Subcutaneous abdominal adipose tissue (tissue), 5 donors: Measurements from ENCODE around the gene THSD7A.

Source experiments
- H3K27ac ChIP-seq: one replicate; pipeline ENCODE4 v1.7.0; 2013; ENCODE audit warnings: low read depth, mild to moderate bottlenecking, inconsistent platforms, low read length, moderate library complexity
- H3K27me3 ChIP-seq, 5 donors: one replicate each; pipeline ENCODE4 v1.7.0; 2013; ENCODE audit warnings: low read length in 5 of 5, inconsistent platforms in 1 of 5; ENCODE audit not compliant: control insufficient read depth in 5 of 5, insufficient read depth in 4 of 5
- H3K36me3 ChIP-seq, 5 donors: one replicate each; pipeline ENCODE4 v1.7.0; 2013; ENCODE audit warnings: low read length in 5 of 5; ENCODE audit not compliant: control insufficient read depth in 5 of 5, insufficient read depth in 5 of 5
- H3K4me1 ChIP-seq, 5 donors: one replicate each; pipeline ENCODE4 v1.7.0; 2013; ENCODE audit warnings: low read length in 5 of 5, mild to moderate bottlenecking in 3 of 5, moderate library complexity in 1 of 5; ENCODE audit not compliant: control insufficient read depth in 5 of 5, insufficient read depth in 5 of 5
- H3K4me3 ChIP-seq, 5 donors: one replicate each; pipeline ENCODE4 v1.7.0; 2013; ENCODE audit warnings: low read length in 5 of 5, low read depth in 1 of 5
- H3K9ac ChIP-seq, 5 donors: one replicate each; pipeline ENCODE4 v1.7.0; 2013; ENCODE audit warnings: low read length in 5 of 5, mild to moderate bottlenecking in 4 of 5, moderate library complexity in 3 of 5
- H3K9me3 ChIP-seq, 5 donors: one replicate each; pipeline ENCODE4 v1.7.0; 2013; ENCODE audit warnings: low read length in 5 of 5; ENCODE audit not compliant: control insufficient read depth in 5 of 5
- donor health status: healthy.
- donor health status: healthy.
- donor health status: healthy.
- donor health status: healthy.
- donor health status: healthy.

Gene THSD7A

DNA sequence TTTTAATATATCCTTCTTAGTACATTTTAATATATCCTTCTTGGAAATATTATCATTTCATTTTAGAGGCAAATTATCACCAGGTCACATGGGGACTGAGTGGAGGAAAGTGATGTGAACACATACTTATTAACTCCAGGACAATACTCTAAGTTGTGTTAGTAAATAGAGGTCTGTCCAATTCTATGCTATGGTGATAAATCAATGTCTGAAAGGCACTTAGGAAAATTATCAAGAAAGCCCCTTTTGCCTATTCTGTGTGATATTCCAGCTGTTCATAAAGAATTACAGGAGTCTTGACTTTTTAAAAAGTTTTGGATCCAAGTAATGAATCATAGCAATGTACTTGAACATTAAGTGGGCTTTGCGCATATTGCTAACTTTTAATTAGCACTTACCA is 88.5 kb downstream of the THSD7A start:
- Histone ChIP-seq H3K36me3 (no peaks in the 10 kb centered on the region), H3K27me3 (no peaks in the 10 kb centered on the region), H3K9ac (no peak overlapping the region), H3K27ac (no peak overlapping the region), H3K4me1 (peaks cover 0 to 5% (median 0%) of the 10 kb centered on the region in 5 donors), H3K4me3 (no peak overlapping the region), H3K9me3 (no peaks in the 10 kb centered on the region)

DNA sequence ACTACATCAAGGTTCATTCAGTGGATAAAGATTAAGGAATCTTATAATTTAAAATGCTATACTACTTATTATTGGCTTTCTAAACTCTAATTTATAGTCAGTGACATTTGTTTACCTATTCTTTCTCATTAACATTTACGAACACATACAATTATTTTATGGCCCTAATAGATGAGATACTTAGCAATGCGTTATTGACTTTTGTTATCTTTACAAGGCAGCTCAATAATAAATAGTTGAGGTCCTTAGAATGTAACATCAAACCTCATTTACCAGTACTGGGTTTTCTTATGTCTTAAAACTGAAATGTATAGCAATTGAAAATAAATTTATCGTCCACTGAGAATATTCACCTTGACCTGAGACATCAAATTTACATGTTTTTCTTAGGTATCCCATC is 89.0 kb downstream of the THSD7A start:
- Histone ChIP-seq H3K9me3 (no peaks in the 10 kb centered on the region), H3K27me3 (no peaks in the 10 kb centered on the region), H3K9ac (no peak overlapping the region), H3K4me1 (peaks cover 0 to 5% (median 0%) of the 10 kb centered on the region in 5 donors), H3K36me3 (no peaks in the 10 kb centered on the region), H3K27ac (no peak overlapping the region), H3K4me3 (no peak overlapping the region)

DNA sequence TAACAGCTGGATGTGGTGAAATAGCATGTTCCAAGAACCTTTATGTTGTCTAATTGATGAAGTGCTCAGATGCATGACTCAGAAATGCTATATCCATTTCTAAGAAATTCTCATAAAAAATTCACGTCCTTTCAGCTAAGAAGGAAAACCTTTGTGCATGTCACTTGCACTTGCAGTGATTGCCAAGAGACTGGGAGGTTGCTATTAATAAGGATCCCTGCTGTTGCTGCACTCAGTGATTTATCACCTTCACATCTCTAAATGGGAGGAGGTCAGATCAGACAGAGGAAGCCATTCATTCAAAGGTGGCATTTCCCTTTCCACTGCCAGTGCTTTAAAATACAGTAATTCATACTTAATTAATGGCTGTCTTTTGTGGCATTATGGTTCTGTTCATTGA is 89.5 kb downstream of the THSD7A start:
- no peak overlapping the region for H3K9ac ChIP-seq
- no peaks in the 10 kb centered on the region for H3K27me3 ChIP-seq
- no peaks in the 10 kb centered on the region for H3K9me3 ChIP-seq
- H3K36me3 ChIP-seq: no peaks in the 10 kb centered on the region
- H3K27ac ChIP-seq: no peak overlapping the region
- peaks cover 0 to 5% (median 0%) of the 10 kb centered on the region in 5 donors for H3K4me1 ChIP-seq
- no peak overlapping the region for H3K4me3 ChIP-seq

DNA sequence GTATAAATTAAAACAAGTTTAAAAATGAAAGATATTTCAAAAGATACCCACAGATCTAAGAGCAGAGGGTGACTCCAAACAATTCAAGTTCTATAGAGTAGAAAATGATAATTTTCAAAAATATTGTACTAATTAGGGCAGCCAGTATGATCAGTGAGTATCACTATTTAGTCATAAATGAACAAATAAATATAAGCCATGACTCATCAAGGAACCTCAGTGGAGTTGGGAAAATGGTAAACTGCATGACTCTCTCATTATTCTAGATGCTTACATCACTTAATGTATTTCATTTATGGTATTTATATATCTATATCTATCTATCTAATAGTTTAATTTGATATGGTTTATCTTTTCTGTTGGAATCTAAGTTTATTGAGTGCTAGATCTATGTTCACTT is 94.3 kb downstream of the THSD7A start:
- no peaks in the 10 kb centered on the region for H3K36me3 ChIP-seq
- peaks cover 0 to 4% (median 0%) of the 10 kb centered on the region in 5 donors for H3K4me1 ChIP-seq
- H3K27ac ChIP-seq: no peak overlapping the region
- no peak overlapping the region for H3K4me3 ChIP-seq
- H3K9ac ChIP-seq: no peak overlapping the region
- no peaks in the 10 kb centered on the region for H3K9me3 ChIP-seq
- no peaks in the 10 kb centered on the region for H3K27me3 ChIP-seq

DNA sequence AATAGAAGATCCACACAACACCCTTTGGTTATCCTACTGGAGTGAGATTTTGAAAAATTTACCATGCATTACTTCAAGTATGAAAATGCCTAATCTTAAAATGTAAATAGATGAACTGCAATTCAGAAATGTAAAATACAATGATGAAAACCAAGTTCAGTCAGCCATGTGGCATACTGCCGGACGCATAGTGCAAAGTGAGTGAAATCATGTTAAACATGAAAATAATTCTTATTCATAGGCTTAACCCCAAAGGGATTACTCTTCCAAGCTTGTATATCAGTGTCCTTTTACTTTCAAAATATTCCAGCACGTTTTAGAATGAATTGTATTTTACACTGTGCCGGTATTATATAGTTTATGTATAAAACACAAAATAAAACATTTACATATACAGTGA is 99.8 kb downstream of the THSD7A start:
- Histone ChIP-seq H3K9me3 (no peaks in the 10 kb centered on the region), H3K36me3 (no peaks in the 10 kb centered on the region), H3K27me3 (no peaks in the 10 kb centered on the region), H3K27ac (no peak overlapping the region), H3K4me3 (no peak overlapping the region), H3K4me1 (no peaks in the 10 kb centered on the region), H3K9ac (no peak overlapping the region)

DNA sequence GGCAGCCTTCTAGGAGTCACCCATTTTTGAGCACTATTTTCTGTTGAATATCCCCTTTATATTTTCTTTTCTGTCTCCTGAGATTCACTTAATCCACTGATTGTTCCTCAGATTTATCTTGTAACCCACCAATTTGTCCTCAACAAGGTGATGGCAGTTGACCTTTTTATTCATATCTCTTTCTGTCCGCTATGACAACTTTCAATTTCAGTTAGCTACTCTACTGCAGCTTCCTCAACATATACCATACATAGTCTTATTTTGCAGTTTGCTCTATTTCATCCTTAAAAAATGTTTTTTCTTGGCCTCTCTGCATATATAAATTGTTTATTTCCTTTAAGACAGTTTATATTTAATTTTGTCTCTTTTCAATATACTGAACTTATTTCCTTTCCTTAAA is 101.3 kb downstream of the THSD7A start:
- no peaks in the 10 kb centered on the region for H3K27me3 ChIP-seq
- no peaks in the 10 kb centered on the region for H3K36me3 ChIP-seq
- H3K4me1 ChIP-seq: peaks cover 0 to 8% (median 5%) of the 10 kb centered on the region in 5 donors
- H3K27ac ChIP-seq: no peak overlapping the region
- no peak overlapping the region for H3K4me3 ChIP-seq
- no peak overlapping the region for H3K9ac ChIP-seq
- H3K9me3 ChIP-seq: no peaks in the 10 kb centered on the region

DNA sequence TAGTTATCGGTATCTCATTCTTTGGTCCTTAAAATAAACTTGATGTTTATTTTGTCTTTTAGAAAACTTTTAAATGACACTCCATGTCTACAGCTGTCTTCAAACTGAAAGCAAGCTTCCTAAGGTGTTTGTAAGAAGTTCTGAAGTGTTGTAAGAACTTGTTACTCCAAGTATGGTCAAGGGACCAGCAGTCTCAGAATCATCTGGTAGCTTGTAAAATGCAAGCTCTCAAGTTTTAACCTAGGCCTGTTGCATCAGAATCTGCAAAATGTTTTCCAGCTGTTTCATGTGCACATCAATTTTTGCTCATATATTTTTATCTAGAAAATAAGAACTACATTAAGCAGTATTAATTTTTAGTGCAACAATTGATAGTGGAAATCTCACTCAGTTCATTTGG is 104.1 kb downstream of the THSD7A start:
- Histone ChIP-seq H3K36me3 (no peaks in the 10 kb centered on the region), H3K4me1 (peaks cover 0 to 8% (median 5%) of the 10 kb centered on the region in 5 donors), H3K9ac (no peak overlapping the region), H3K27me3 (no peaks in the 10 kb centered on the region), H3K9me3 (no peaks in the 10 kb centered on the region), H3K4me3 (no peak overlapping the region), H3K27ac (no peak overlapping the region)

DNA sequence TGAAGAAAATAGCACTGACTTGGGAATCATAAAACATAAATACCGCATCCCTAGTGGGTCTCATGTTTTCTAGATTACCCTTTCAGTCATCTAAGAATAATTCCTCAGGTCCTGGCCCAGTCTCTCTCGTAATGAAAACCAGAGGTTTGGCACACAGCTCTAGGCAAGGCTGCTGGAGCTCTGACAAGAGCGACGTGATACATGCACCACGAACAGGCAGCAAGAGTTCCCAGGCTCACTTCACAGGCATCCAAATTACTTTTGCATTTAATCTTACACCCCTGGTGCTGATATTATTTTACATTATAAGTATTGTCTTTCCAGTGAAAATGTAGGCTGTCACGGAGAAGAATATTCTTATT is 105.2 kb downstream of the THSD7A start:
- Histone ChIP-seq H3K27me3 (no peaks in the 10 kb centered on the region), H3K9ac (no peak overlapping the region), H3K9me3 (no peaks in the 10 kb centered on the region), H3K4me3 (no peak overlapping the region), H3K27ac (no peak overlapping the region), H3K36me3 (no peaks in the 10 kb centered on the region), H3K4me1 (peaks cover 0 to 8% (median 5%) of the 10 kb centered on the region in 5 donors)

DNA sequence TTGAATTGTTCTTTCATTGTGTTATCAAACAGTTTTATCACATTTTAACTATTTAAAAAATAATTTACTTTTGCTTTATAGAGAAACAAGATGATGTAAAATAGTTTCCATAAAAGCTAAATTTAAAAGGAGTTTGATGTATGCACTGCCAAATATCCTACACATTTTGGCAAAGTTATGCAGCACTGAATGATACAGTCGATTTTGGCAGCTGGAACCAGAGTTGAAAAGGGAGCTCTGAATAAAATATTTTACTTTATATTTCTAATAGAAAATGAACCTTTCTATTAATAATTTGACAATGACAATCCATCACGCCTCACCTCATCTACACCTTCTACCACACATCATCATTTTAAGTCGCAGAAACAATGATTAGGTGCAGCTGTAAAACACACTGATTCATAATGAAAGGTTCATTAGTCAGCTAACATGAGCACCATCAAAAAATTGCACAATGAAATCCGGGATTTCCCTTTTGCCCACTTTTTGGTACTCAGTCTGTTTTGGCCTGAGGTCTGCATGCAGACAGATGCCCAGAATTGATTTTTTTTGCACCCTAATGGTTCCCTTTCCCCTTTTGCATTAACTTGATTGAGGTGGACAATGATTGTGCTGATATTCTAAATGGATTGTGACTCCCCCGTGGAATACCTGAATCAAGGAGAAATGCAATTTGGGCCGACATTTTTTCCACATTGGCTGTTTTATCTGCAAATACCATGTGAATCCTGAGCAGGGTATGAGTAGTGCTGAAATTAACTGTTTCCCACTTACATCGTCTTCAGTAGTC is 105.8 kb downstream of the THSD7A start:
- peaks cover 0 to 8% (median 5%) of the 10 kb centered on the region in 5 donors for H3K4me1 ChIP-seq
- H3K4me3 ChIP-seq: no peak overlapping the region
- H3K27ac ChIP-seq: no peak overlapping the region
- H3K36me3 ChIP-seq: no peaks in the 10 kb centered on the region
- no peaks in the 10 kb centered on the region for H3K9me3 ChIP-seq
- H3K9ac ChIP-seq: no peak overlapping the region
- no peaks in the 10 kb centered on the region for H3K27me3 ChIP-seq

DNA sequence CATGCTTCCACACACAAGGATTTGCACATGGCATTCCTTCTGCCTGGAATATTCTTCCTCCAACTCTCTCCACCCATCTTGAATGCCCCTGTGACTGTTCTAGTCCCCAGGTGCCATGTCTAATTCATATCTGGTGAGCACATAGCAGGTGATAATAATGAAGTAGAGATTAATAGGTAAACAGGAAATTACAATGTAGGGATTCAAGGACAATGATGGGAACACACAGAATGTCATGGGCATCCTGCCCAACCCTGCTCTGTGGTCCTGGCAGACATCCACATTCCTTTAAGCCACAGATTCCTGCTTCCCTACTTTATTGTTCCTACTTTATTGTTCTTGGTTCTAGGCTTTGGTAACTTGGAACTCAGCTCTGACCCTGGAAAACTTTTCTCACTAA is 115.8 kb downstream of the THSD7A start:
- Histone ChIP-seq H3K36me3 (no peaks in the 10 kb centered on the region), H3K4me3 (no peak overlapping the region), H3K9ac (no peak overlapping the region), H3K27ac (no peak overlapping the region), H3K4me1 (peaks cover 0 to 7% (median 0%) of the 10 kb centered on the region in 5 donors), H3K9me3 (no peaks in the 10 kb centered on the region), H3K27me3 (no peaks in the 10 kb centered on the region)
